Gastrocnemius medialis (tissue), 4 donors: ENCODE results near the gene PLEKHB2.

ENCODE experiments used
- CTCF ChIP-seq, 5 experiments: fragments of 450-650 bp in 3 of 5; fragments of 200-600 bp in 2 of 5; sonication (generic) in 2 of 5; IDR thresholded peaks in 4 of 5; conservative IDR thresholded peaks in 1 of 5; 1 replicate in 4 of 5; 2 replicates in 1 of 5; pipeline ENCODE4 v1.5.1; 2016 to 2019; ENCODE audit warnings: antibody characterized with exemption in 5 of 5, mild to moderate bottlenecking in 3 of 5, moderate library complexity in 3 of 5
- POLR2A ChIP-seq, 2 donors: fragments of 450-650 bp; IDR thresholded peaks; one replicate each; pipeline ENCODE4 v1.6.1; 2017; ENCODE audit warnings: antibody characterized with exemption in 2 of 2, mild to moderate bottlenecking in 2 of 2, moderate library complexity in 2 of 2

- TF ChIP-seq CTCF (IDR thresholded peaks at IDR 0.05 in 4 of 5, conservative IDR thresholded peaks at IDR 0.05 in 1 of 5) (no peak), POLR2A (IDR thresholded peaks at IDR 0.05) (no peak)
Observed at GRCh38 chr2:131143803-131144202, 38.7 kb downstream of the PLEKHB2 start.
